Measurements from ENCODE around the gene KYNU.
"Not testable (repeated sequence)": the region's sequence is repeated elsewhere in the genome, so short reads cannot be mapped to it uniquely, and the experiment has no call there.

KYNU gene

DNA sequence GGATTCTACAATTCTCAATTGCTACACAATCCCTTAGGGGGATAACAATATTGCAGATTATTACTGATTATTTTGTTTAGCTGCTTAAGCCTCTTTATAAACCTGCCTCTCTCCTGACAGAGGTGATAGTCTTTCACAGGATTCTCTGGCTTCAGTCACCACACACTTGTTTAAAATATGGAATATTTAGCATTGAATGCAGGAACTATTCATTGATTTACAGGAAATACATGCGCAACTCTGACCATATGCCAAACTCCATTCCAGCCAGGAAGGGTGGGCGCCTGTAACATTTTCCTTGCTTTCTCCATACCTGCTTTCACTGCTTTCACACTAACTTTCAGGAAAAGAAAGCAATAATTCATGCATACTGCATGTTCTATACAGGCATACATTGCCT, 207.0 kb downstream of the KYNU start:
- no peak for DNase-seq (ENCODE audit: low read depth in 4 of 4, low spot score in 1 of 4)

DNA sequence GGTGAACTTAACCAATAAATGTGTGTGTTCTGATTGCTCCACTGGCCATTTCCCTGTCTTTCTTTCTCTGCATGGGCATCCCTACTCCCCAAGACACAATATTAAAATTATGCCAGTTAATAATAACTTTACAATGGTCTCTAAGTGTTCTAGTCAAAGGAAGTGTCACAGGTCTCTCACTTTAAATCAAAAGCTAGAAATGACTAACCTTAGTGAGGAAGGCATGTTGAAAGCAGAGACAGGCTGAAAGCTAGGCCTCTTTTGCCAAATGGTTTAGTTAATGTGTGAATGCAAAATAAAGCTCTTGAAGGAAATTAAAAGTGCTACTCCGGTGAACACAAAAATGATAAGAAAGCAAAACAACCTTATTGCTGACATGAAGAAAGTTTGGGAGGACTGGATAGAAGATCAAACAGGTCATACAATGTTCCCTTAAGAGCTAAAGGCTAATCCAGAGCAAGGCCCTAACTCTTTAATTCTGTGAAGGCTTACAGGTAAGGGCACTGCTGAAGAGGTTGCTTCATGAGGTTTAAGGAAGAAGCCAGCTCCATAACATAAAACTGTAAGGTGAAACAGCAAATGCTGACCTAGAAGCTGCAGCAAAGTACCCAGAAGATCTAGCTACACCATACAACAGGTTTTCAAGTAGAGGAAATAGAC, 207.8 kb downstream of the KYNU start:
- no peak for DNase-seq (ENCODE audit: low read depth in 4 of 4, low spot score in 1 of 4)

DNA sequence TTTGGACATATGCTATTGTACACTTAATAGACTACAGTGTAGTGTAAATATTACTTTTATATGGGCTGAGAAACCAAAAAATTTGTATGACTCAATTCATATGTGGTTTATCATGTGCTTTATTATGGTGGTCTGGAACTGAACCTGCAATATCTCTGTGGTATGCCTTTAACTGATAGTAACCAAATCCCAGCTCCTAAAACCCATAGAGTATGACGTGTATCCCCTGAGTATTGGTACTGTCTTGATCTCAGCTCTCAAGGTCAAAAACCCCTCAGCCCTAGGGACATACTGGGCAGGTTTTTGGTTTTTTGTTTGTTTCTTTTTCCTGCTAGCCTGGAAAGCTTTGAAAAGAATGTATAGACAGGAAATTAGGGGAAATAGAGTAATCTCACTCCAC, 209.6 kb downstream of the KYNU start:
- DNase-seq (ENCODE audit: low read depth in 4 of 4, low spot score in 1 of 4) = no peak

DNA sequence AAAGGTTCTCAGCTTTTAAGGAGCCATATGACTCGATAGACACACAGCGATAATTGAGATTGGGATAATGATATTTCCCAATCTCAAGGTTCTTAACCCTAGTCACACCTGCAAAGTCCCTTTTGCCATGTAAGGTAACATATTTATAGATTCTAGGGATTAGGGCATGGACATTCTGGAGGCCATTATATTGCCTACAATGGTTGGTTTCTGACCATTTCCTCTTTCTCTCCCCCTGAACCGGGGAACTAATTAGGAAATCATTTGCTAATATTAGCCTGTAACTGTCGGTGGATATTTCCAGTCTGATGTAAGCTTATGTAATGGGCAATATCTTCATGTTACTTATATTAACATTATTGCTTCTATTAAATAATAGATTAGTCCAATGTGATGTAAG, 210.9 kb downstream of the KYNU start:
- no peak for DNase-seq (ENCODE audit: low read depth in 4 of 4, low spot score in 1 of 4)

DNA sequence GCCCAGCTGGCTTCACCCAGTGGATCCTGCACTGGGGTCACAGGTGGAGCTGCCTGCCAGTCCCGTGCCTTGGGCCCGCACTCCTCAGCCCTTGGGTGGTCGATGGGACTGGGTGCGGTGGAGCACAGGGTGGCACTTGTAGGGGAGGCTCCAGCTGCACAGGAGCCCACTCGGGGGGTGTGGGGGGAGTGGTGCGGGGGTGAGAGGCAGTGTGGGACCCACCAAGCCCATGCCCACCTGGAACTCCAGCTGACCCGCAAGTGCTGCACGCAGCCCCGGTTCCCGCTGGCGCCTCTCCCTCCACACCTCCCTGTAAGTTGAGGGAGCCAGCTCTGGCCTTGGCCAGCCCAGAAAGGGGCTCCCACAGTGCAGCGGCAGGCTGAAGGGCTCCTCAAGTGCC, 212.1 kb downstream of the KYNU start:
- not testable (repeated sequence) for DNase-seq (ENCODE audit: low read depth in 4 of 4, low spot score in 1 of 4)
